HepG2 (cell line): Measurements from ENCODE around the gene SPRR5. TPM values are rescaled to one million over a fixed set of nuclear protein-coding genes. Genes with fewer than 3 reads are reported as not detected.

Source experiments
- ATAC-seq: fragments of 200-7000 bp; cut with Tn5 transposase; 3 replicates; pipeline ENCODE4 v1.9.1; 2020; ENCODE audit warnings: mild to moderate bottlenecking, moderate library complexity
- BruUV-seq: library from RNA; stranded (reverse); fragments of 400-500 nt; replicated peaks from 2 replicates; lab custom pipeline; 2021; lab: Mats Ljungman, UMichigan
- CTCF ChIA-PET: fragments of 300-600 bp; formaldehyde crosslinking; extraction: SDS; loops from one replicate; lab custom pipeline; 2021; ENCODE audit warnings: low total read pairs, inconsistent platforms, low intra/inter-chr PET ratio; lab: Yijun Ruan, JAX
- POLR2A ChIA-PET: fragments of 350-600 bp; sonication (Branson Sonifier 250); formaldehyde crosslinking; loops from one replicate; lab custom pipeline; 2020; ENCODE audit warnings: antibody characterized with exemption, inconsistent platforms; lab: Yijun Ruan, JAX
- DNase-seq: peaks from one replicate; pipeline ENCODE4 v3.0.0-alpha.2; 2015; ENCODE audit warnings: low spot score
- FAIRE-seq: peaks from 3 replicates; lab custom pipeline; 2011; peaks lifted over from hg19 to GRCh38; lab: Jason Lieb, UNC
- H2AFZ ChIP-seq: one replicate; pipeline ENCODE4 v1.6.1; 2011; ENCODE audit warnings: low read length, inconsistent platforms
- H3K27ac ChIP-seq: fragments of 300-600 bp; 3 replicates; pipeline ENCODE4 v1.8.0; 2011; ENCODE audit warnings: mixed run types, mild to moderate bottlenecking, mixed read lengths, low read length, inconsistent platforms; ENCODE audit not compliant: insufficient read depth; ENCODE audit errors: extremely low read length
- H3K27me3 ChIP-seq, 2 experiments: fragments of 200-600 bp in 1 of 2; 2 replicates in 1 of 2; 3 replicates in 1 of 2; pipeline versions ENCODE4 v1.6.0 to v1.8.0; 2011; ENCODE audit warnings: low read length in 2 of 2, mild to moderate bottlenecking in 2 of 2, moderate library complexity in 2 of 2, inconsistent platforms in 1 of 2; ENCODE audit not compliant: insufficient read depth in 2 of 2, control insufficient read depth in 1 of 2
- H3K36me3 ChIP-seq, 2 experiments: fragments of 200-600 bp in 1 of 2; replicated peaks in 1 of 2; 2 replicates in 1 of 2; 3 replicates in 1 of 2; pipeline versions ENCODE4 v1.5.1 to v1.8.0; 2011; ENCODE audit warnings: low read length in 2 of 2, inconsistent platforms in 1 of 2; ENCODE audit not compliant: insufficient read depth in 2 of 2, control insufficient read depth in 1 of 2
- H3K4me1 ChIP-seq: 2 replicates; pipeline ENCODE4 v1.5.1; 2012; ENCODE audit warnings: low read length, inconsistent platforms; ENCODE audit not compliant: insufficient read depth
- H3K4me2 ChIP-seq: 2 replicates; pipeline ENCODE4 v1.6.0; 2011; ENCODE audit warnings: low read depth, low read length, inconsistent platforms
- H3K4me3 ChIP-seq, 3 experiments: fragments of 200-600 bp in 1 of 3; sonication (generic), shearing (Covaris generic) in 1 of 3; replicated peaks in 1 of 3; 2 replicates each; pipeline ENCODE4 v1.5.1; 2011 to 2016; ENCODE audit warnings: low read length in 3 of 3, inconsistent platforms in 2 of 3, low read depth in 2 of 3, mild to moderate bottlenecking in 2 of 3, control low read depth in 1 of 3, mixed read lengths in 1 of 3; ENCODE audit not compliant: insufficient read depth in 1 of 3
- H3K79me2 ChIP-seq: one replicate; pipeline ENCODE4 v1.6.1; 2011; ENCODE audit warnings: low read length, inconsistent platforms; ENCODE audit not compliant: insufficient read depth
- H3K9ac ChIP-seq: 2 replicates; pipeline ENCODE4 v1.6.0; 2011; ENCODE audit warnings: mild to moderate bottlenecking, low read depth, low read length, inconsistent platforms; ENCODE audit not compliant: insufficient read depth
- H3K9me3 ChIP-seq: 2 replicates; pipeline ENCODE4 v1.5.1; 2012; ENCODE audit warnings: mild to moderate bottlenecking, low read length
- H4K20me1 ChIP-seq: 2 replicates; pipeline ENCODE4 v1.6.0; 2011; ENCODE audit warnings: inconsistent platforms, mild to moderate bottlenecking, low read length, moderate library complexity; ENCODE audit not compliant: insufficient read depth
- EP300 ChIP-seq, 3 experiments: sonication (generic) in 1 of 3; formaldehyde crosslinking in 1 of 3; IDR thresholded peaks; 2 replicates each; pipeline versions ENCODE4 v1.5.1 to v1.6.1; 2011 to 2020; ENCODE audit warnings: low read depth in 2 of 3, low read length in 2 of 3, borderline replicate concordance in 1 of 3, improper control_type of control experiment in 1 of 3, mild to moderate bottlenecking in 1 of 3, missing genetic modification reagents in 1 of 3, moderate library complexity in 1 of 3
- KLF13 ChIP-seq: sonication (generic); formaldehyde crosslinking; IDR thresholded peaks from 2 replicates; pipeline ENCODE4 v1.4.0; 2020; ENCODE audit warnings: mild to moderate bottlenecking, missing genetic modification reagents
- PTBP1 ChIP-seq: fragments of 200-400 bp; formaldehyde crosslinking; IDR thresholded peaks from 2 replicates; pipeline ENCODE4 v1.6.1; 2018; ENCODE audit warnings: low read length, low read depth; ENCODE audit not compliant: poor library complexity, severe bottlenecking
- ZNF382 ChIP-seq: sonication (generic); formaldehyde crosslinking; IDR thresholded peaks from 2 replicates; pipeline ENCODE4 v1.5.0; 2020; ENCODE audit warnings: missing genetic modification reagents, mild to moderate bottlenecking, borderline replicate concordance
- ZNF546 ChIP-seq: sonication (generic); formaldehyde crosslinking; conservative IDR thresholded peaks from 2 replicates; pipeline ENCODE4 v1.8.1; 2023; ENCODE audit warnings: mild to moderate bottlenecking, missing genetic modification reagents
- ZNF550 ChIP-seq: sonication (generic); formaldehyde crosslinking; IDR thresholded peaks from 2 replicates; pipeline ENCODE4 v1.4.0; 2020; ENCODE audit warnings: mild to moderate bottlenecking, missing genetic modification reagents, borderline replicate concordance
- ZNF567 ChIP-seq: sonication (generic); formaldehyde crosslinking; IDR thresholded peaks from 2 replicates; pipeline ENCODE4 v1.8.1; 2023; ENCODE audit warnings: mild to moderate bottlenecking, missing genetic modification reagents, borderline replicate concordance
- ZNF788 ChIP-seq: sonication (generic); formaldehyde crosslinking; IDR thresholded peaks from 2 replicates; pipeline ENCODE4 v1.5.0; 2020; ENCODE audit warnings: mild to moderate bottlenecking, missing genetic modification reagents, borderline replicate concordance
- WGBS: methylation state at CpG from one replicate; pipeline ENCODE4 v1.1.6; 2017; ENCODE audit warnings: low lambda C conversion rate; 5-methylcytosine and 5-hydroxymethylcytosine counted together
- in situ Hi-C: cut with HindIII; loops from 2 replicates; pipeline ENCODE4 v1.10.0; 2017; ENCODE audit warnings: low pct_unique_long_range_greater_than_20kb; ENCODE audit not compliant: extremely low pct_ligation_motif_present
- intact Hi-C: fragments of 100-400 bp; cut with micrococcal nuclease; formaldehyde crosslinking; loops from one replicate; pipeline ENCODE4 v1.10.0; 2022; ENCODE audit not compliant: unreplicated experiment
- polyA plus RNA-seq, 8 experiments: library from polyadenylated mRNA; depleted of rRNA in 3 of 8; stranded (reverse) in 7 of 8; unstranded in 1 of 8; fragments of >200 nt; fragmentation: Illumina TruSeq in 4 of 8; extraction: Trizol in 4 of 8; gene quantifications; 2 replicates each; pipeline versions ENCODE4 v1.2.1 to v1.2.3, GENCODE V29; 2011 to 2016; ENCODE audit warnings: low read depth in 4 of 8, missing spikeins in 1 of 8, mixed read lengths in 1 of 8; ENCODE audit not compliant: insufficient read depth in 1 of 8
- total RNA-seq, 5 experiments: library from RNA; depleted of rRNA; stranded (reverse); fragments of >200 nt; fragmentation: Illumina TruSeq; extraction: Trizol; gene quantifications; 2 replicates each; pipeline ENCODE4 v1.2.3, GENCODE V29; 2016; ENCODE audit warnings: low read depth in 1 of 5
- TF ChIP-seq, protein P1 (sequence below): IDR thresholded peaks from 2 replicates; pipeline ENCODE4 v1.6.1; 2016; ENCODE audit warnings: missing genetic modification reagents, missing compliant biosample characterization
- TF ChIP-seq, protein P2 (sequence below): sonication (generic); formaldehyde crosslinking; IDR thresholded peaks from 2 replicates; pipeline ENCODE4 v1.4.0; 2020; ENCODE audit warnings: missing genetic modification reagents

SPRR5 gene
- total and polyA plus RNA-seq, 2 of the 13 experiments (the other 11 are each of a cell fraction or from before 2014, with no cell fraction given), result not detected

DNA sequence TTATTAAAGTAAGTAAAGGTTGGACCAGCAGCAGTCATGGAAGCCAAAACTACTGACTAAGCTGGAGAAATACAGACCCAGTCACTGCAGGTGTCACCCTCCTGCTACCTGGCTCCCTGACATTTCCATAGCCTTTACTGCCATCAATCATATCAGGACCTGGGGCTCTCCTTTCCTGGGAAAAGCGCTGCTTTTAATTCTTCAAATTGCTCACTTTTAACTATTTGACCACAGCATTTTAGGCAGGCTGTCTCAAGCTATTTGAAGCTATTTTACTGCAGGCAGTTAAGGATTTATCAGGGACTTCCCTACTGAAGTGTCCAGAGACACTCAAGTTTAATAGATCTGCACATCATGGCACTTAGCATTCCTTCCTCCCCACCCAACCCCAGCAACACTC lies 34.5 kb upstream of the SPRR5 start:
- ChIA-PET POLR2A (no interaction called here), CTCF (no interaction called here)
- Histone ChIP-seq H3K9me3 (no peaks in the 10 kb centered on the region), H3K36me3 (no peaks in the 10 kb centered on the region), H3K27me3 (peaks cover 0 to 3% of the 10 kb centered on the region in 2 experiments; a peak in 1 of 5 replicates), H3K4me1 (no peaks in the 10 kb centered on the region), H3K4me3 (no peak overlapping the region), H2AFZ (no peak overlapping the region), H3K79me2 (no peaks in the 10 kb centered on the region), H3K27ac (no peak overlapping the region), H4K20me1 (no peaks in the 10 kb centered on the region), H3K9ac (no peak overlapping the region), H3K4me2 (no peak overlapping the region)
- ATAC-seq (no peak), FAIRE-seq (no peak), DNase-seq (no peak)
- intact Hi-C loops, result no loop called here
- in situ Hi-C loops, result loop anchor here (10.0 kb wide), 1 partner anchor 312 kb away; no protein-coding TSS in a partner anchor
- BruUV-seq, result no TSS peak
- TF ChIP-seq ZNF382 (no peak), ZNF567 (CRISPR knock-in tag) (no peak), ZNF788 (CRISPR knock-in tag) (no peak), ZNF550 (CRISPR knock-in tag) (no peak), ZNF546 (CRISPR knock-in tag) (no peak), PTBP1 (no peak), EP300 (IDR thresholded peaks at IDR 0.05; ENCODE audit: low read depth in 2 of 2, low read length in 2 of 2) (no peak), EP300 (CRISPR knock-in tag; IDR thresholded peaks at IDR 0.05; ENCODE audit: borderline replicate concordance) (no peak), KLF13 (CRISPR knock-in tag) (no peak)
- TF ChIP-seq, protein P1, sequence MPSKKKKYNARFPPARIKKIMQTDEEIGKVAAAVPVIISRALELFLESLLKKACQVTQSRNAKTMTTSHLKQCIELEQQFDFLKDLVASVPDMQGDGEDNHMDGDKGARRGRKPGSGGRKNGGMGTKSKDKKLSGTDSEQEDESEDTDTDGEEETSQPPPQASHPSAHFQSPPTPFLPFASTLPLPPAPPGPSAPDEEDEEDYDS (CRISPR knock-in tag), result no peak
- TF ChIP-seq, protein P2, sequence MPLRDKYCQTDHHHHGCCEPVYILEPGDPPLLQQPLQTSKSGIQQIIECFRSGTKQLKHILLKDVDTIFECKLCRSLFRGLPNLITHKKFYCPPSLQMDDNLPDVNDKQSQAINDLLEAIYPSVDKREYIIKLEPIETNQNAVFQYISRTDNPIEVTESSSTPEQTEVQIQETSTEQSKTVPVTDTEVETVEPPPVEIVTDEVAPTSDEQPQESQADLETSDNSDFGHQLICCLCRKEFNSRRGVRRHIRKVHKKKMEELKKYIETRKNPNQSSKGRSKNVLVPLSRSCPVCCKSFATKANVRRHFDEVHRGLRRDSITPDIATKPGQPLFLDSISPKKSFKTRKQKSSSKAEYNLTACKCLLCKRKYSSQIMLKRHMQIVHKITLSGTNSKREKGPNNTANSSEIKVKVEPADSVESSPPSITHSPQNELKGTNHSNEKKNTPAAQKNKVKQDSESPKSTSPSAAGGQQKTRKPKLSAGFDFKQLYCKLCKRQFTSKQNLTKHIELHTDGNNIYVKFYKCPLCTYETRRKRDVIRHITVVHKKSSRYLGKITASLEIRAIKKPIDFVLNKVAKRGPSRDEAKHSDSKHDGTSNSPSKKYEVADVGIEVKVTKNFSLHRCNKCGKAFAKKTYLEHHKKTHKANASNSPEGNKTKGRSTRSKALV (CRISPR knock-in tag), result no peak
- 0% methylated on average over 1 of the region's 1 CpG for WGBS
